Lung (tissue), 12 donors: Measurements from ENCODE around the gene OXNAD1. TPM values are rescaled to one million over a fixed set of nuclear protein-coding genes. Genes with fewer than 3 reads are reported as not detected.
A peak's percentile ranks its signal among the peaks of the same experiment; 100 is the strongest.

ENCODE experiments used
- ATAC-seq: fragments of 200-7000 bp; cut with Tn5 transposase; one replicate; pipeline ENCODE4 v1.9.1; 2020; ENCODE audit warnings: moderate number of reproducible peaks; ENCODE audit not compliant: insufficient read depth, low FRiP score
- DNase-seq, 3 donors: peaks; one replicate each; pipeline ENCODE4 v3.0.0-alpha.2; 2013 to 2017
- H3K27ac ChIP-seq, 2 donors: one replicate each; pipeline ENCODE4 v1.5.1; 2013; ENCODE audit warnings: mild to moderate bottlenecking in 2 of 2, moderate library complexity in 2 of 2, control low read depth in 1 of 2, inconsistent platforms in 1 of 2, low read depth in 1 of 2, low read length in 1 of 2
- H3K27me3 ChIP-seq, 3 donors: one replicate each; pipeline ENCODE4 v1.5.1; 2013; ENCODE audit warnings: low read length in 2 of 3; ENCODE audit not compliant: control insufficient read depth in 3 of 3, insufficient read depth in 3 of 3
- H3K36me3 ChIP-seq, 4 donors: one replicate each; pipeline ENCODE4 v1.5.1; 2013; ENCODE audit warnings: low read length in 4 of 4, mild to moderate bottlenecking in 1 of 4, moderate library complexity in 1 of 4; ENCODE audit not compliant: control insufficient read depth in 4 of 4, insufficient read depth in 4 of 4
- H3K4me1 ChIP-seq, 5 donors: one replicate each; pipeline ENCODE4 v1.5.1; 2013; ENCODE audit warnings: low read length in 5 of 5, mild to moderate bottlenecking in 2 of 5, moderate library complexity in 1 of 5; ENCODE audit not compliant: control insufficient read depth in 5 of 5, insufficient read depth in 5 of 5
- H3K4me3 ChIP-seq: one replicate; pipeline ENCODE4 v1.5.1; 2013; ENCODE audit warnings: mild to moderate bottlenecking, control low read depth, moderate library complexity
- H3K9ac ChIP-seq, 2 donors: one replicate each; pipeline ENCODE4 v1.5.1; 2013; ENCODE audit warnings: low read length in 2 of 2, control low read depth in 1 of 2; ENCODE audit not compliant: insufficient read depth in 1 of 2
- H3K9me3 ChIP-seq, 4 donors: one replicate each; pipeline ENCODE4 v1.5.1; 2013; ENCODE audit warnings: low read length in 3 of 4, mild to moderate bottlenecking in 1 of 4, moderate library complexity in 1 of 4; ENCODE audit not compliant: control insufficient read depth in 4 of 4, insufficient read depth in 3 of 4
- CTCF ChIP-seq: IDR thresholded peaks from 2 replicates; pipeline ENCODE4 v1.5.1; 2012; ENCODE audit warnings: mild to moderate bottlenecking; ENCODE audit errors: control extremely low read depth, extremely low read depth
- WGBS, 2 donors: extraction: QIAGEN DNeasy Blood & Tissue Kit; methylation state at CpG; one replicate each; pipeline ENCODE4 v1.1.7; 2013; 5-methylcytosine and 5-hydroxymethylcytosine counted together
- polyA plus RNA-seq, 2 donors: library from polyadenylated mRNA; stranded (reverse); fragments of 200-250 nt; gene quantifications; one replicate each; pipeline ENCODE4 v1.2.1, GENCODE V29; 2013
- total RNA-seq, 2 donors: library from RNA; depleted of rRNA in 1 of 2; stranded (reverse); fragments of >200 nt in 1 of 2; gene quantifications; one replicate each; pipeline ENCODE4 v1.2.1, GENCODE V29; 2014 to 2021
- donor health status: control.
- donor health status: control.
- donor health status: Bipolar disorder and iron deficiency.
- donor health status: healthy.
- donor health status: DM: yes; HTN: yes; CAD: no.

OXNAD1 gene
- total and polyA plus RNA-seq, 4 donors: 4.4 to 23.4 (median 9.4) TPM

DNA sequence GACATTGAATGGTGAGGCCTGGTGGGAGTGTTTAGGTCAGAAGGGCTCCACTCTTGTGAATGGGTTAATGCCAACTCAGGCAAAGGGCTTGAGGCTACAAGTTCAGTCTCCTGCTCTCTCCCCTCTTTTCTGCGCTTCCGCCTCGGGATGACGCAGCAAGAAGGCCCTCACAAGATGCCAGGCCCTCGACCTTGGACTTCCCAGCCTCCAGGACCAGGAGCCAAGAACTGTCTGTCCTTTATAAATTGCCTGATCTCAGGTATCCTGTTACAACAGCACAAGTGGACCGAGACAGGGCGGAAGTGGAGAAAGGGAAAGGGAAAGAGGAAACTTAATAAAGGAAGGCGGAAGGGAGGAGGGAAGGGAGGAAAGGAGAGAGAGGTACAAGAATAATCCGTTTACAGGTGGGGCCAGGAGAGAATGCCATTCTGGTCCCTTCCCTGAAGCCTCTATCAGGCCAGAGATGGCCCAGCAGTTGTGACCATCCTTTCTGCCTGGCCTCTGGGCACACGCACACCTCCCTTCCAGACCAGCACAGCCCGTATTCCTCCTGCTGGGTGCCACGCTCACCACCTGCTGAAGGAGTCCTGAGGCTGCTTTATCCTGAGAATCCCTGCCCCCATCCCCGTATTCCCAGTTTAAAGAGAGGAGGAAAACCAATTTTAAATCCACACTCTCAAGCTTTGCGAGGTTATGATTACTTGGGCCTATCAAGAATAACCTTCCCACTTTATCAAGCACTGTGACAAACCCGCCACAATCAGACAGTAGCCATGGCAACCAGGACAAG lies 64.2 kb downstream of the OXNAD1 start:
- Histone ChIP-seq H3K9ac (peak overlapping the region in 1 of 2 donors; percentile 46), H3K4me1 (peaks cover 0 to 20% (median 11%) of the 10 kb centered on the region in 5 donors), H3K36me3 (peaks cover 0 to 18% (median 9%) of the 10 kb centered on the region in 4 donors), H3K27me3 (no peaks in the 10 kb centered on the region), H3K9me3 (peaks cover 0 to 5% (median under 1%) of the 10 kb centered on the region in 4 donors), H3K27ac (peak overlapping the region in 1 of 2 donors; percentile 35), H3K4me3 (no peak overlapping the region)
- 81 to 85% methylated on average over 15 of the region's 15 CpGs for WGBS, 2 donors
- no peak for DNase-seq
- no peak for ATAC-seq
- no peak for TF ChIP-seq CTCF

DNA sequence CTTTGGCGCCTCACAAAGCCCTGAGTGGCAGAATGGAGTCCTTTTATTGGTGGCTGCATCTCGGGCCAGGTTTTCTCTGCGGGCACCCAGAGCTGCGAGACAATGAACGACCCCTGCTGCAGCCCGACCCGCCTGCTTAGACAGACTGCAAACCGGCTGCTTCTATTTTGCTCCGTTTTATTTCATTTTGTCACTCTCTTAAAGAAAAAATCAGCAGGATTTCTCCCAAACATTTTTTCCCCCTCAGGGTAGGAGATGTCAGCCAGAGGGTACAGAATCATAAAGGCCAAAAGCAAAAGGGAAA lies 64.8 kb downstream of the OXNAD1 start:
- Histone ChIP-seq H3K4me3 (no peak overlapping the region), H3K36me3 (peaks cover 0 to 18% (median 9%) of the 10 kb centered on the region in 4 donors), H3K9me3 (peaks cover 0 to 5% (median 1%) of the 10 kb centered on the region in 4 donors), H3K27me3 (no peaks in the 10 kb centered on the region), H3K4me1 (peaks cover 0 to 20% (median 11%) of the 10 kb centered on the region in 5 donors), H3K27ac (no peak overlapping the region), H3K9ac (peak overlapping the region in 1 of 2 donors; percentile 46)
- TF ChIP-seq CTCF: no peak
- DNase-seq: peak; percentile 56 to 58 (median 56)
- WGBS, 2 donors: 76 to 90% methylated on average over 9 of the region's 9 CpGs
- ATAC-seq: no peak

DNA sequence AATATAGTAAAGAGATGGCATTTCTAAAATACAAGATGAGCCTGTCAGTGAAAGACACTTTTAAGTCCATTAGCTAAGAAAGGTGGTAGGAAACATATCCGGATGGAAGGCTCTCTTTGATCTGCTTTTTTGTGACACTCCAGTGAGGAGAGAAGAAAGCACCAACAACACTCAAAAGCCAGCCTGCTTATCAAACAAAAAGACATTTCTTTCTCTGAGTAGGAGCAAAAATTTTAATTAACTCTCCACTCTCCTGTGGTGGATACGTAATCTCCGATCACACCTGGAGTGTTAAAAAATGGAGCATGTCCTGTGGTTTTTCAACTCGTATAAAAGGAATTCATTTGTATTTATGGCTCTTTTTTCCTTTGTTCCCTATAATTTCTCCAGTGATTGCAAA lies 65.3 kb downstream of the OXNAD1 start:
- Histone ChIP-seq H3K36me3 (peaks cover 0 to 17% (median 8%) of the 10 kb centered on the region in 4 donors), H3K9me3 (peaks cover 0 to 5% (median 2%) of the 10 kb centered on the region in 4 donors), H3K4me1 (peaks cover 0 to 20% (median 11%) of the 10 kb centered on the region in 5 donors), H3K9ac (no peak overlapping the region), H3K27ac (no peak overlapping the region), H3K4me3 (no peak overlapping the region), H3K27me3 (no peaks in the 10 kb centered on the region)
- WGBS, 2 donors: 83 to 91% methylated on average over 4 of the region's 4 CpGs
- no peak for TF ChIP-seq CTCF
- ATAC-seq: no peak
- DNase-seq: no peak
